ENCODE data around the gene MRPS18A.

MRPS18A gene

GRCh38 chr6:43676962-43677606, 10.5 kb downstream of the MRPS18A start:
- Histone ChIP-seq H3K36me3 (ENCODE audit: control insufficient read depth, insufficient read depth, low read length) (peaks cover 93% of the 10 kb centered on the region), H3K4me3 (ENCODE audit: low read depth, low read length) (no peak overlapping the region), H3K4me1 (ENCODE audit: control insufficient read depth, insufficient read depth, low read length) (no peaks in the 10 kb centered on the region), H3K27me3 (ENCODE audit: control insufficient read depth, insufficient read depth, low read length) (no peaks in the 10 kb centered on the region), H3K9ac (ENCODE audit: low read depth, low read length) (no peak overlapping the region), H3K27ac (ENCODE audit: low read depth, low read length) (no peak overlapping the region), H3K9me3 (ENCODE audit: control insufficient read depth, insufficient read depth, low read length) (no peaks in the 10 kb centered on the region)

DNA sequence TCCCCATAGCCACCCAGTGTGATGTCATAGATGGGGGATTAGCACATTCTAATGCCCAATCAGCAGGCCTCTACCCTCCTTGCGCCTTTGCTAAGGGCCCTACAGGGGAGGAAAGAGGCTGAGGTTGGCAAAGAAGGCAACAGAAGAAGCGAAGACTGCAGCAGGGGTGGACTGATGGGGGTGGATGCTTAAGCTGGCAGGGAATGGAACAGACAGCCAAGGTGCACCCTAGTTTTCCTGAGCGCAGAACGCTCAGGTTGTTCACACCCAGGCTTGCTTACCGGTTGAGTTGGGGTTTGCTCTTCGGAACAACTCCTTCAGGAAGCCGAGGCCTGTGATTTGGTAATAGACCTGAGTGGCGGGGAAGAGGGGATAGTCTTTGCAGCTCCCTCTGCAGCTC, 12.7 kb downstream of the MRPS18A start:
- Histone ChIP-seq H3K27me3 (ENCODE audit: control insufficient read depth, insufficient read depth, low read length) (no peaks in the 10 kb centered on the region), H3K27ac (ENCODE audit: low read depth, low read length) (no peak overlapping the region), H3K9me3 (ENCODE audit: control insufficient read depth, insufficient read depth, low read length) (no peaks in the 10 kb centered on the region), H3K4me3 (ENCODE audit: low read depth, low read length) (no peak overlapping the region), H3K36me3 (ENCODE audit: control insufficient read depth, insufficient read depth, low read length) (peaks cover 89% of the 10 kb centered on the region), H3K4me1 (ENCODE audit: control insufficient read depth, insufficient read depth, low read length) (peaks cover under 1% of the 10 kb centered on the region), H3K9ac (ENCODE audit: low read depth, low read length) (no peak overlapping the region)

GRCh38 chr6:43674291-43674690, 13.3 kb downstream of the MRPS18A start:
- Histone ChIP-seq H3K27me3 (ENCODE audit: control insufficient read depth, insufficient read depth, low read length) (no peaks in the 10 kb centered on the region), H3K4me1 (ENCODE audit: control insufficient read depth, insufficient read depth, low read length) (peaks cover 7% of the 10 kb centered on the region), H3K36me3 (ENCODE audit: control insufficient read depth, insufficient read depth, low read length) (peaks cover 83% of the 10 kb centered on the region), H3K4me3 (ENCODE audit: low read depth, low read length) (no peak overlapping the region), H3K9me3 (ENCODE audit: control insufficient read depth, insufficient read depth, low read length) (no peaks in the 10 kb centered on the region), H3K9ac (ENCODE audit: low read depth, low read length) (no peak overlapping the region), H3K27ac (ENCODE audit: low read depth, low read length) (no peak overlapping the region)

GRCh38 chr6:43673444-43674084, 14.0 kb downstream of the MRPS18A start:
- no peak overlapping the region for H3K9ac ChIP-seq (ENCODE audit: low read depth, low read length)
- H3K27me3 ChIP-seq (ENCODE audit: control insufficient read depth, insufficient read depth, low read length), result no peaks in the 10 kb centered on the region
- peaks cover 76% of the 10 kb centered on the region for H3K36me3 ChIP-seq (ENCODE audit: control insufficient read depth, insufficient read depth, low read length)
- no peak overlapping the region for H3K4me3 ChIP-seq (ENCODE audit: low read depth, low read length)
- no peaks in the 10 kb centered on the region for H3K9me3 ChIP-seq (ENCODE audit: control insufficient read depth, insufficient read depth, low read length)
- H3K4me1 ChIP-seq (ENCODE audit: control insufficient read depth, insufficient read depth, low read length), result peaks cover 14% of the 10 kb centered on the region
- H3K27ac ChIP-seq (ENCODE audit: low read depth, low read length), result no peak overlapping the region

- Histone ChIP-seq H3K9me3 (ENCODE audit: control insufficient read depth, insufficient read depth, low read length) (no peaks in the 10 kb centered on the region), H3K36me3 (ENCODE audit: control insufficient read depth, insufficient read depth, low read length) (peaks cover 61% of the 10 kb centered on the region), H3K27ac (ENCODE audit: low read depth, low read length) (no peak overlapping the region), H3K4me3 (ENCODE audit: low read depth, low read length) (no peak overlapping the region), H3K9ac (ENCODE audit: low read depth, low read length) (no peak overlapping the region), H3K27me3 (ENCODE audit: control insufficient read depth, insufficient read depth, low read length) (no peaks in the 10 kb centered on the region), H3K4me1 (ENCODE audit: control insufficient read depth, insufficient read depth, low read length) (peaks cover 27% of the 10 kb centered on the region)
Measured at GRCh38 chr6:43671801-43672690, 15.5 kb downstream of the MRPS18A start.

DNA sequence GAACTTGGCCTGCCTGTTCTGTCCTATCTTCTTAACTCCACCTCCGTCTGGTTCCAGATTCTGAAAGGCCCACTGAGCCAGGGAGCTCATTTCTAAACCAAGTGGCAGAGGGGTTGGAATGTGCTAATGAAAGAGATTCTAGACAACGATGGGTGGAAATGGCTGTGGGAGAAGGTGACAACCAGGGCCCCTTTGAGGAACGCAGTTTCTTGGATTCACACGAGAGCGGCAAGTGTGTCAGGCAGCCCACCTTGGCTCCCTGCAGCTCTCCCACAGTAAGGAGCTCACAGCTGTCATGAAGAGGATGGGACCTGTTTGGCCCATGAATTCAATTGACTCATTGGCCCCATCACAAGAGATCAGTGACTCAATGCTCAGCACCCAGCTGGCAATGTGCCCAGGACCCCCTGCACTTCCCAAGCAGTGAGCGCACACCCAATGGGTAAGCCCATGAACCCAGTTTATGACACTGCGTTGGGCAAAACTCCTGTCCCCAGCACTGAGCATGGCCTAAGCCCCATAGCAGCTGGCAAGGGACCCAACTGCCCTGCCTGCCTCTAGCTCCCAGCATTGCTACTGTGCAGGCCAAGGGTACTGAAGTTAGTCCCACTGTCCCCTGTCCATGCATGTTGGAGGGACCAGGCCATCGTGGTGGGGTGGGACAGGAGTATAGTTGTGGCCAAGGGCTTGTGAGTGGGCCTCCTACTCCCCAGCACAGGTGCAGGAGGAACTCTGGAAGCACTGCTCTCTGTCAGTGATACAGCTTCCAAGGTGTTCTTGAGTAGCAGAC, 16.4 kb downstream of the MRPS18A start:
- H3K27ac ChIP-seq (ENCODE audit: low read depth, low read length), result no peak overlapping the region
- H3K9ac ChIP-seq (ENCODE audit: low read depth, low read length), result no peak overlapping the region
- H3K36me3 ChIP-seq (ENCODE audit: control insufficient read depth, insufficient read depth, low read length), result peaks cover 53% of the 10 kb centered on the region
- H3K9me3 ChIP-seq (ENCODE audit: control insufficient read depth, insufficient read depth, low read length), result no peaks in the 10 kb centered on the region
- H3K4me1 ChIP-seq (ENCODE audit: control insufficient read depth, insufficient read depth, low read length), result peaks cover 27% of the 10 kb centered on the region
- no peak overlapping the region for H3K4me3 ChIP-seq (ENCODE audit: low read depth, low read length)
- H3K27me3 ChIP-seq (ENCODE audit: control insufficient read depth, insufficient read depth, low read length), result no peaks in the 10 kb centered on the region

GRCh38 chr6:43670623-43670986, 17.0 kb downstream of the MRPS18A start:
- Histone ChIP-seq H3K4me1 (ENCODE audit: control insufficient read depth, insufficient read depth, low read length) (peaks cover 27% of the 10 kb centered on the region), H3K36me3 (ENCODE audit: control insufficient read depth, insufficient read depth, low read length) (peaks cover 49% of the 10 kb centered on the region), H3K9ac (ENCODE audit: low read depth, low read length) (no peak overlapping the region), H3K27me3 (ENCODE audit: control insufficient read depth, insufficient read depth, low read length) (no peaks in the 10 kb centered on the region), H3K27ac (ENCODE audit: low read depth, low read length) (no peak overlapping the region), H3K9me3 (ENCODE audit: control insufficient read depth, insufficient read depth, low read length) (no peaks in the 10 kb centered on the region), H3K4me3 (ENCODE audit: low read depth, low read length) (no peak overlapping the region)

DNA sequence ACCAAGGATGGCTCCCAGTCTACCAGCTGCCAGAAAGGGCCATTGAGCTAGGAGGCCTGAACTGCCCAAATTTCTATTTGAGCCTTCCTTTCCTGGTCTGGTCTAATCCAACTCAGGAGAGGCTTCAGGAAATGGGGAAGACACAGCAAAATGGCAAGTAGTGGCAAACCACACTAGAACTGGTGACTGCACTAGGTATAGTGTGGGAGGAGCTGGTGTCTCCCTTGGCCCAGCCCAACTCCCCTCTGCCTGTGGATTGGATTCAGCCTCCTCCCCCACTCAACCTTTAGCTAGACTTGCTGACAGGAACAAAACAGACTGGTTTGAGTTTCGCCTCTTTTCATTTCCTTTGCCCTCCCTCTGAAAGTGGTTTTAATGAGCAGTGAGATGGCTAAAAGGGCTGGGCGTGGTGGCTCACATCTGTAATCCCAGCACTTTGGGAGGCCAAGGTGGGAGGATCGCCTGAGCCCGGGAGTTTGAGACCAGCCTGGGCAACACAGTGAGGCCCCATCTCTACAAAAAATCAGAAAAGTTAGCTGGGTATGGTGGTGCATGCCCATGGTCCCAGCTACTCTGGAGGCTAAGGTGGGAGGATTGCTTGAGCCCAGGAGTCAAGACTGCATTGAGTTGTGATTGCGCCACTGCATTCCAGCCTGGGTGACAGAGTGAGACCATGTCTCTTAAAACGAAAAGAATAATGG, 17.5 kb downstream of the MRPS18A start:
- H3K27ac ChIP-seq (ENCODE audit: low read depth, low read length), result no peak overlapping the region
- peaks cover 27% of the 10 kb centered on the region for H3K4me1 ChIP-seq (ENCODE audit: control insufficient read depth, insufficient read depth, low read length)
- no peaks in the 10 kb centered on the region for H3K27me3 ChIP-seq (ENCODE audit: control insufficient read depth, insufficient read depth, low read length)
- H3K4me3 ChIP-seq (ENCODE audit: low read depth, low read length), result no peak overlapping the region
- H3K9ac ChIP-seq (ENCODE audit: low read depth, low read length), result no peak overlapping the region
- peaks cover 43% of the 10 kb centered on the region for H3K36me3 ChIP-seq (ENCODE audit: control insufficient read depth, insufficient read depth, low read length)
- H3K9me3 ChIP-seq (ENCODE audit: control insufficient read depth, insufficient read depth, low read length), result no peaks in the 10 kb centered on the region

DNA sequence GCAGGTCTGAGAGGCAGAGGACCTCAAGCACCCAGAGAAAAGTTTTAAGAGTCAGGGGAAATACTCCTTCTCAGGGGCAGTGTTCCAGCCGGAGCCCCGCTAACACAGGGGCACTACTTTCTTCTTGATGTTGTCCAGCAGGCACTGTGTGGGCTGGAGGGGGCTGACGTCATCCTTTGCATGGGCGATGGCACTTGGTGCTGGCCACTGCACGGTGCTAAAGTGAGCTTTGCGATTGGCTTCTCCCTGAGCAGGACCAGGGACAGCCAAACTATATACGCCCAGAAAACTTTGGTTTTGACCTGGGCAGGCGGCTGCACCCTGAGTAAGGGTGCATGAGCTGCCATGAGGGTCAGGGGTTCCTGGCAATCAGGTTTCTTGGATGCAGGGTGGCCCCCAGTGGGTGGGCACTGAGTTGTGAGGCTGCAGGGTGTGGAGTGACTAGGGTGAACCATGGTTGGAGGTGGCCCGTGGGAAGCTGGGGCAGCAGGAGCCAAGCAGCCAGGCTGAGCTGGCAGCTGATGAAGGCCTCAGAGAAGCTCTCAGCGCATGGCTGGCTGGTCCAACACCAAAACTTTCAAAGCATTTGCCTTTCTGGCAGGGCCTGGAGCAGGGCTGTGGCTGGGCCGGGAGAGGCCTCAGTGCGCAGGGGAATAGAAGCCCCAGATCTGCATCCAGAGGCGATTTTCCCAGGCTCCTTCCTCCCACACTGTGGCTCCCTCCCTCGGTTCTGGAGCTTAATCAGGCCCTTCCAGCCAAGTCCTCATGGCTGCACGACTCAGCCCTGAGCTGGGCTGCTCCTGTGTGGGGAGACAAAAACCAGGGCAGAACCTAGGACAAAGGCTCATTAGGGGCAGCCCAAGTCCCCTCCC, 18.3 kb downstream of the MRPS18A start:
- peaks cover 35% of the 10 kb centered on the region for H3K36me3 ChIP-seq (ENCODE audit: control insufficient read depth, insufficient read depth, low read length)
- no peaks in the 10 kb centered on the region for H3K9me3 ChIP-seq (ENCODE audit: control insufficient read depth, insufficient read depth, low read length)
- no peaks in the 10 kb centered on the region for H3K27me3 ChIP-seq (ENCODE audit: control insufficient read depth, insufficient read depth, low read length)
- H3K9ac ChIP-seq (ENCODE audit: low read depth, low read length), result no peak overlapping the region
- H3K4me3 ChIP-seq (ENCODE audit: low read depth, low read length), result no peak overlapping the region
- peaks cover 27% of the 10 kb centered on the region for H3K4me1 ChIP-seq (ENCODE audit: control insufficient read depth, insufficient read depth, low read length)
- H3K27ac ChIP-seq (ENCODE audit: low read depth, low read length), result peak overlapping the region; percentile 42

All from HUES48 (cell line).